Activated naive CD4-positive, alpha-beta T cell treated with anti-CD3 and anti-CD28 coated beads, Interleukin-2, amount 10 ng/mL, durations not matched to agents 7 days and 5 days (primary cell): Measurements from ENCODE around the gene NFKBIA.

Experiments
- CTCF ChIA-PET: fragments of 350-600 bp; sonication (Branson Sonifier 250); formaldehyde crosslinking; loops from one replicate; lab custom pipeline; 2021; ENCODE audit warnings: antibody characterized with exemption; lab: Charles Lee
- DNase-seq: peaks from one replicate; pipeline ENCODE4 v3.0.0-alpha.2; 2020
- H3K27ac Mint-ChIP-seq: one replicate; pipeline ENCODE4 v1.8.0; 2021; ENCODE audit warnings: mild to moderate bottlenecking, moderate library complexity, mixed read lengths
- H3K27me3 Mint-ChIP-seq: one replicate; pipeline ENCODE4 v1.8.0; 2021; ENCODE audit warnings: mild to moderate bottlenecking, mixed read lengths
- H3K36me3 Mint-ChIP-seq: one replicate; pipeline ENCODE4 v1.8.0; 2021; ENCODE audit warnings: mixed read lengths
- H3K4me1 Mint-ChIP-seq: one replicate; pipeline ENCODE4 v1.8.0; 2021; ENCODE audit warnings: mixed read lengths
- H3K4me3 Mint-ChIP-seq: one replicate; pipeline ENCODE4 v1.8.0; 2021; ENCODE audit warnings: mild to moderate bottlenecking, moderate library complexity, mixed read lengths
- H3K9me3 Mint-ChIP-seq: one replicate; pipeline ENCODE4 v1.8.0; 2021; ENCODE audit warnings: mixed read lengths

The NFKBIA gene

GRCh38 chr14:35393826-35394225, 10.7 kb downstream of the NFKBIA start:
- peaks cover 5% of the 10 kb centered on the region for H3K27me3 Mint-ChIP-seq
- peaks cover 6% of the 10 kb centered on the region for H3K4me1 Mint-ChIP-seq
- H3K36me3 Mint-ChIP-seq, result peaks cover 3% of the 10 kb centered on the region
- no peak overlapping the region for H3K4me3 Mint-ChIP-seq
- DNase-seq, result no peak
- no peaks in the 10 kb centered on the region for H3K9me3 Mint-ChIP-seq
- CTCF ChIA-PET, result interaction anchor here (0.6 to 1.0 kb wide), 2 partner anchors 28 to 262 kb away, joined by 3 read pairs; no protein-coding TSS in a partner anchor
- no peak overlapping the region for H3K27ac Mint-ChIP-seq

GRCh38 chr14:35392103-35392502, 12.4 kb downstream of the NFKBIA start:
- Mint-ChIP-seq H3K4me1 (no peaks in the 10 kb centered on the region), H3K9me3 (no peaks in the 10 kb centered on the region), H3K27ac (no peak overlapping the region), H3K36me3 (no peaks in the 10 kb centered on the region), H3K27me3 (peaks cover 13% of the 10 kb centered on the region), H3K4me3 (no peak overlapping the region)
- DNase-seq, result no peak
- CTCF ChIA-PET, result interaction anchor here (1.2 kb wide), 1 partner anchor 163 kb away, joined by 3 read pairs; no protein-coding TSS in a partner anchor

GRCh38 chr14:35391388-35391710, 13.2 kb downstream of the NFKBIA start:
- Mint-ChIP-seq H3K27me3 (peaks cover 13% of the 10 kb centered on the region), H3K9me3 (no peaks in the 10 kb centered on the region), H3K36me3 (no peaks in the 10 kb centered on the region), H3K4me3 (no peak overlapping the region), H3K4me1 (no peaks in the 10 kb centered on the region), H3K27ac (no peak overlapping the region)
- DNase-seq, result no peak
- CTCF ChIA-PET, result no interaction called here

GRCh38 chr14:35390577-35391387, 13.8 kb downstream of the NFKBIA start:
- no peak overlapping the region for H3K4me3 Mint-ChIP-seq
- no peak overlapping the region for H3K27ac Mint-ChIP-seq
- CTCF ChIA-PET, result no interaction called here
- H3K4me1 Mint-ChIP-seq, result no peaks in the 10 kb centered on the region
- no peaks in the 10 kb centered on the region for H3K36me3 Mint-ChIP-seq
- no peak for DNase-seq
- H3K27me3 Mint-ChIP-seq, result peaks cover 13% of the 10 kb centered on the region
- H3K9me3 Mint-ChIP-seq, result no peaks in the 10 kb centered on the region

- H3K36me3 Mint-ChIP-seq, result no peaks in the 10 kb centered on the region
- H3K27me3 Mint-ChIP-seq, result peaks cover 13% of the 10 kb centered on the region
- H3K4me3 Mint-ChIP-seq, result no peak overlapping the region
- H3K9me3 Mint-ChIP-seq, result no peaks in the 10 kb centered on the region
- CTCF ChIA-PET, result no interaction called here
- no peaks in the 10 kb centered on the region for H3K4me1 Mint-ChIP-seq
- DNase-seq, result no peak
- no peak overlapping the region for H3K27ac Mint-ChIP-seq
Observed at GRCh38 chr14:35389315-35389667, 15.3 kb downstream of the NFKBIA start.

GRCh38 chr14:35388656-35389314, 15.8 kb downstream of the NFKBIA start:
- Mint-ChIP-seq H3K4me3 (no peak overlapping the region), H3K4me1 (no peaks in the 10 kb centered on the region), H3K9me3 (no peaks in the 10 kb centered on the region), H3K36me3 (no peaks in the 10 kb centered on the region), H3K27ac (no peak overlapping the region), H3K27me3 (peaks cover 14% of the 10 kb centered on the region)
- CTCF ChIA-PET, result no interaction called here
- no peak for DNase-seq

GRCh38 chr14:35387713-35388579, 16.6 kb downstream of the NFKBIA start:
- no peaks in the 10 kb centered on the region for H3K36me3 Mint-ChIP-seq
- no peaks in the 10 kb centered on the region for H3K9me3 Mint-ChIP-seq
- H3K4me1 Mint-ChIP-seq, result no peaks in the 10 kb centered on the region
- CTCF ChIA-PET, result no interaction called here
- H3K27me3 Mint-ChIP-seq, result peaks cover 18% of the 10 kb centered on the region
- DNase-seq, result no peak
- no peak overlapping the region for H3K27ac Mint-ChIP-seq
- no peak overlapping the region for H3K4me3 Mint-ChIP-seq

- Mint-ChIP-seq H3K9me3 (no peaks in the 10 kb centered on the region), H3K27ac (no peak overlapping the region), H3K4me1 (no peaks in the 10 kb centered on the region), H3K36me3 (no peaks in the 10 kb centered on the region), H3K4me3 (no peak overlapping the region), H3K27me3 (peaks cover 18% of the 10 kb centered on the region)
- no peak for DNase-seq
- CTCF ChIA-PET, result no interaction called here
Observed at GRCh38 chr14:35387219-35387618, 17.3 kb downstream of the NFKBIA start.

GRCh38 chr14:35386673-35387125, 17.9 kb downstream of the NFKBIA start:
- CTCF ChIA-PET, result no interaction called here
- Mint-ChIP-seq H3K4me1 (no peaks in the 10 kb centered on the region), H3K4me3 (no peak overlapping the region), H3K27ac (no peak overlapping the region), H3K36me3 (no peaks in the 10 kb centered on the region), H3K27me3 (peaks cover 18% of the 10 kb centered on the region), H3K9me3 (no peaks in the 10 kb centered on the region)
- no peak for DNase-seq

- H3K9me3 Mint-ChIP-seq, result no peaks in the 10 kb centered on the region
- DNase-seq, result no peak
- H3K36me3 Mint-ChIP-seq, result no peaks in the 10 kb centered on the region
- peaks cover 12% of the 10 kb centered on the region for H3K27me3 Mint-ChIP-seq
- H3K4me3 Mint-ChIP-seq, result no peak overlapping the region
- no peaks in the 10 kb centered on the region for H3K4me1 Mint-ChIP-seq
- CTCF ChIA-PET, result no interaction called here
- no peak overlapping the region for H3K27ac Mint-ChIP-seq
Observed at GRCh38 chr14:35385042-35385839, 19.3 kb downstream of the NFKBIA start.

GRCh38 chr14:35384455-35385041, 20.0 kb downstream of the NFKBIA start:
- no peak overlapping the region for H3K27ac Mint-ChIP-seq
- no peaks in the 10 kb centered on the region for H3K9me3 Mint-ChIP-seq
- CTCF ChIA-PET, result no interaction called here
- peaks cover 16% of the 10 kb centered on the region for H3K27me3 Mint-ChIP-seq
- H3K4me1 Mint-ChIP-seq, result no peaks in the 10 kb centered on the region
- no peaks in the 10 kb centered on the region for H3K36me3 Mint-ChIP-seq
- no peak overlapping the region for H3K4me3 Mint-ChIP-seq
- DNase-seq, result no peak

GRCh38 chr14:35383569-35384454, 20.7 kb downstream of the NFKBIA start:
- DNase-seq, result no peak
- Mint-ChIP-seq H3K27ac (no peak overlapping the region), H3K4me3 (no peak overlapping the region), H3K36me3 (no peaks in the 10 kb centered on the region), H3K4me1 (no peaks in the 10 kb centered on the region), H3K27me3 (peaks cover 16% of the 10 kb centered on the region), H3K9me3 (no peaks in the 10 kb centered on the region)
- CTCF ChIA-PET, result no interaction called here

GRCh38 chr14:35380794-35381193, 23.8 kb downstream of the NFKBIA start:
- no peak for DNase-seq
- Mint-ChIP-seq H3K27me3 (peaks cover 13% of the 10 kb centered on the region), H3K9me3 (no peaks in the 10 kb centered on the region), H3K36me3 (no peaks in the 10 kb centered on the region), H3K4me3 (no peak overlapping the region), H3K4me1 (no peaks in the 10 kb centered on the region), H3K27ac (no peak overlapping the region)
- CTCF ChIA-PET, result no interaction called here
